NCI-H524 (cell line): ENCODE data around the gene HOXD9.

Source experiments
- DNase-seq, 2 experiments: peaks; one replicate each; lab custom pipeline; 2025; lab: John Stamatoyannopoulos, UW

The HOXD9 gene

DNA sequence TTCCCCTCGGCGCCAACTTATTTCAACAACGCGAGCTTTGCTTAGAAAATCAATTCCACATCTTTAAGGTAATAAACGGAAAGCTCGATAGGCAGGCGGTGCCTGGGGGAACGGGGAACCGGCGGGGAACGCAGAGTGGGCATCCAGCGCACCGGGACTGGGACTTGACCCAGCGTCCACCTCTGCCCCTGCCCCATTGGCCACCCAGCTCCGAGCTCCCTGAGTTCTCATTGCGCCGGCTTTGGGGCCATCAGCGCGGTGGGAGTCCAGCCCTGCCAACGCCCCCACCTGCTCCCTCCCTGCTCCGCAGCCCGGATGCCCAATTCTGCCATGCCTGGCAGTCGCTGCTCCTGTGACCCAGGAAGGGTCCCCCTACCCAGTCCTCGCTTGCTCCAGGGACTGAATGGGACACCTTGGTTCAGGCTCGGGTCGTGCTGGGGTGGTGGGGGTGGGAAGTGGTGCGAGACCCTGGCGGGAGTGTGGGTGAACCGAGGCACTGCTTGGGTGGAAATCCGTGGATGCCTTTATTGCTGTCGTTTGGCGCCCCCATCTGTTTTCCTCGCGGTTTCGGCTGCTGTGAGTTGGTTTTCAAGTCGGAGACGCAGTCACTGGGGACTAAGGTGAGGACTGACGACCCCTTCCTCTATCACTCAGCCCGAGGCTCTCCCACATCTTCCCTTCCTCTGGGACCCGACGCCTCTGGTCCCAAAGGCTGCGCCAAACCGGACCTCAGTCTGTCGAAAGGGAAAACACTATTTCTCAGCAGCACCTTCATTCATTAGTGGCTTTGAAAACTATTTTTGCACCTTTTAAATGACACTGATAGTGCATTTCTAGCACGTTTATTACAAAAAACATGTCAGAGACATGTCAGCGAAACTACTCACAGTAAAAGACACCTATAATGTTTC lies 36.4 kb upstream of the HOXD9 start:
- peak; percentile 39 to 71 for DNase-seq

GRCh38 chr2:176087330-176088047 lies 35.0 kb upstream of the HOXD9 start:
- no peak for DNase-seq

- peak; percentile 40 to 76 for DNase-seq
These were observed 34.2 kb upstream of the HOXD9 start for GRCh38 chr2:176088048-176088936.

DNA sequence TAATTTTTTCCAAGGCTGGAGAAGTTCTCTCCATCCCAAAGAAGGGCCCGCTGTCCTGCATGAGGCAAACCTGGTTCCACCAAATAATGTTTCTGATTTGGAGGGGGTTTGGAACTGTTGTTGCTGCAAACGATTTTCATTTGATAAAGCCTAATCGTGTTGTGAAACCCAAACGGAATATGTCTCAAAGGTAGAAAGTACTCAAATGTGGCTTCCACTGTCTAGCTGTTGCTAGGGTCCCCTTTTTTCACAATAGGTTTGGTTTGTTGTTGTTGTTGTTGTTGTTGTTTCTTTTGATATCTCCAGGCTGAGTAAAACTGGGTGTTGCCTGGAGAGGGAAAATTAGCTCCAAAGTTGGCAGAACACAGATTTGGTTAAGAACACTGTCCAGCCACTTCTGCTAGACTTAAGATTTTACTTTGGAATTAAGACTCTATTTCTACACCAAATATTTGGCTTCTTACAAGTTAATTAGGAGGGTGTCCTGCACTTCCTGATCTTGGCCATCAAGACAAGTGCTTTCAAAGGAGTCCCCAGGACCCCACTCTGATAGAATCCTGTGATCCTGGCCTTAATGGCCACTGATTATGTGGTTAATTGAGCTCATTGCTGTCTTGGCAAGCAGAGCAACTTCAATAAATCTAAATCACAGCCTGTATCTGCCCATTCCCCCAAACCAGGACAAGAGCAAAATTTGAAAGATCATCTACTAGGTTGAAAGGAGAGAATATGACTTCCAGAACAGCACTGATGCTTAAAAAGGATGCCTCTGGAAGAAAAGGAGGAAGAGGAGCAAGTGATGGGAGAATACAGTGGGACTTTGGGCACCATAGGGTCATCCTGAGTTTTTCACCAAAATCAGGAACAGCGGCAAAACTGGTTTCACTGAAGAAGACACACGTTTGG lies 33.3 kb upstream of the HOXD9 start:
- no peak for DNase-seq

DNA sequence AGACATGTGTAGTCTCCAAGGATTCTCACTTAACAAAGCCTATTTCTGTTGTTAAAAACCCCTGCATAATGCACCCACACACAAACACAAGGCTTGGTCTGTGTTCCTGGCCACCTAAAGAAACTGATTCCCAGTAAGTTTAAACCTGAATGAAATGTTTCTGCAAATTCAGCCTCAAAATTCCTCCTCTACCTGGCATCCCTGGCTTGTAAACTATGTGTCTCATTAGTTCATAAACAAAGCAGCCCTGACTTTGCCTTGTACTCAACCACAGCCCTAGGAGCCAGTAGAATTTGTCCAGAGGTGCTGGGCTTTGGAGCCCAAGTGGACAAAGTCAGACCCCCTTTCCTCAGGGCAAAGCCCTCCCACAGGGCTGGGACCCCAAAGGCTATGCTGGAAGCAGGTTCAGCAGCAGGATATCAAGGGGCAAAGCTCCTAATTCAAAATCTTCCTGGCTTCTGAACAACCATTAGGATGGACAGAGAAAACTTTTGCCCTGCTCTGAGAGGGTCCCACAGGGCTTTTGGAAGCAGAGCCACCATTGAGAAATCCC lies 32.6 kb upstream of the HOXD9 start:
- DNase-seq: no peak

DNA sequence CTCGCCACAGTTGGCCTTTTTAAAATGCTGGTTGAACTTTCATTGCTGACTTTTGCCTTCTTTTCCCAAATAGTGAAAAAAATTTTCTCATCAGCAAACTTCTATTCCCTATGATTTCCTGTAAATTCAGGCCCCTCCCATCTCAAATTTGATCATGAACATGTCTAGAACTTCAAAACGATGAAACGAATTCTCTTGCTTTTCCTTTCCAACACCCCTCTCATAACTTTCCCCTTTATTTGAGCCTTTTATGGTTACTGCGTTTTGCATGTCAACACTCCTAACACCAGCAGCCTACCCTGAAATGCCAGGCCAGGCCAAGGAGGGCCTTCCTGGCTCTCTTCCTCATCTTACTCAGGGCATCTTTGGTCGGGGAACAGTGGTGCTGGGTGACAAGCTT lies 31.7 kb upstream of the HOXD9 start:
- no peak for DNase-seq

DNA sequence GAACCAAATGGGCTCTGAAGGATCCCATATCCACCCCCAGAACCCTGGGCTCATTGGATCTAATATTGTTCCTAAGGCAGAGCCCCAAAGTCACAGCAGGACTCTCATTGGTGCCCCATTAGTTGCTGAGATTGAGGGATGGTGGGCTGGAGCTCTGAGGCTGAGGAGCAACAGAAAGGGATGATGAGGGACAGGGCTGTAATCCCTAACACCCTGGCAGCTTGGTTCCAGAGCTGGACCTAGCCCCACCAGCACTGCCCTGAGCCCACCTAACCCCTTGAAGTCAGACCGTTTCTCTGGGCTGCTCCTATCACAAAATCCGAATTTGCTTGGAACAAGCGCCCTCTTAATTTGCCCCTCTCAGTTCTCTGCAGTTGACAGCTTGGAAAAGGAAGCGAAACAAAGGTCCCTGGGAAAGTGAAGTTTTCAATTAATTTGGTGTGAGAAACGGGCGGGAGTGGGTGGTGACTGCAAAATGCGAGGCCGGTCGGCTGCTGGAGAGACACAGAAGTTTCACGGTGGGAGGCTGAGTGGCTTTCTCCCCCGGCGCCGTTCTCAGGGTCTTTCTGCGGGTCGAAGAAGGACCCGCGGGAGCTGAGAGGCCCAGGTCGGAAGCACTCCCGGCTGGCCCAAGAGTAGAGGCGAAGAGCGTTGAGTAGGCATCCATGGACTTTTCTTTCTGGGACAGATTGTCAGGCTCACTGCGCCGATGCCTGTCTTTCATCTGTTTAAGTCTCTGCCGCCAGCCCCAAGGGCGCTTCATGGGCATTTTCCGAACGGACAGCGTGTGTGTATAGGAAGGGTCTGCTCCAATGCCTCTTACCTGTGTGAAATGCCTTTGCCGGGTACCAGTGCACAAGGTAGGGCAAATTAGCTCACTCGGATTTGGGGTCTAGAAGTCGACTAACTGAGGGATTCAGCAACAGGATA lies 30.9 kb upstream of the HOXD9 start:
- DNase-seq: no peak

DNA sequence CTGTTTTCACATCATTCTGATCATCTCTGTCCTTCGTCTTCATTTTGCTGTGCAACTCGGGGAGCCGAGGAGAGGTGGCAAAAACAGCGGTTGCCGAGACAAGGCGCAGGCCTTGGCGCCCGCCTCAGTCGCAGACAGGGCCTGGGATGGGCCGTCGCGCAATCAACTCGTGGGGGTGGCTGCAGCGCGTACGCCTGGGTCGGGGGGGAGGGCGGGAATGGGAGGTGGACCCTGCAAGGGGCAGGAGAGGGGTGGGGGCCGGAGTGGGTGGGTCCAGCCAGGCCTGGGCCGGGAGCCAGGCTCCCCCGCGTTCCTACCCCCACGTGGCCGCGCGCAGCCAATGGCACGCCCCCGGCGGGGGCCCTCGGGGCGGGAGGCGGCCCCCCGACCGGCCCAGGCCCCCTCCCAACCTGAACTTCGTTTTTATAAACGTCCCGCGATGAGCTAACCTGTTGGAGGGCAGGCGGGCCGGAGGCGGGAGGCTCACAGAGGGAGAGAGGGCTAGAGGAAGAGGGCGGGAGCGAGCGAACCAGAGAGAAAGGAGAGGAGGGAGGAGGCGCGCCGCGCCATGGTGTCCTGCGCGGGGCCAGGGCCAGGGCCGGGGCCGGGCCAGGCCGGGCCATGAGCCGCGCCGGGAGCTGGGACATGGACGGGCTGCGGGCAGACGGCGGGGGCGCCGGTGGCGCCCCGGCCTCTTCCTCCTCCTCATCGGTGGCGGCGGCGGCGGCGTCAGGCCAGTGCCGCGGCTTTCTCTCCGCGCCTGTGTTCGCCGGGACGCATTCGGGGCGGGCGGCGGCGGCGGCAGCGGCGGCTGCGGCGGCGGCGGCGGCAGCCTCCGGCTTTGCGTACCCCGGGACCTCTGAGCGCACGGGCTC lies 30.0 kb upstream of the HOXD9 start, which contains the start of gene HOXD13:
TSS of gene HOXD13 (plus strand) at position 452 of the 875 bp plus-strand sequence. CDS start at position 622, 170 bp downstream.
- peak; percentile 19 to 55 for DNase-seq

DNA sequence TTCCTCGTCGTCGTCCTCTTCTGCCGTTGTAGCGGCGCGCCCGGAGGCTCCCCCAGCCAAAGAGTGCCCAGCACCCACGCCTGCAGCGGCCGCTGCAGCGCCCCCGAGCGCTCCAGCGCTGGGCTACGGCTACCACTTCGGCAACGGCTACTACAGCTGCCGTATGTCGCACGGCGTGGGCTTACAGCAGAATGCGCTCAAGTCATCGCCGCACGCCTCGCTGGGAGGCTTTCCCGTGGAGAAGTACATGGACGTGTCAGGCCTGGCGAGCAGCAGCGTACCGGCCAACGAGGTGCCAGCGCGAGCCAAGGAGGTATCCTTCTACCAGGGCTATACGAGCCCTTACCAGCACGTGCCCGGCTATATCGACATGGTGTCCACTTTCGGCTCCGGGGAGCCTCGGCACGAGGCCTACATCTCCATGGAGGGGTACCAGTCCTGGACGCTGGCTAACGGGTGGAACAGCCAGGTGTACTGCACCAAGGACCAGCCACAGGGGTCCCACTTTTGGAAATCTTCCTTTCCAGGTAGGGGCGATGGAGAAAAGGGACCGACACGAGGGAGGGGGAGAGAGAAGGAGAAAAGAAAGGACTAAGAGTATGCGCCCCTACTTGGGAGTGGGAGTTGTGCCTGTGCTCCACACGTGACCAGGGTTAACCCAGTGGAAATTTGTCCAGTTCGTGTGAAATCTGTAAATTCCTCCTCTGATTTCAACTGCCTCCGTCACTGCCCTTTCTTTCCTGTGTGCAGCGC lies 29.2 kb upstream of the HOXD9 start:
- DNase-seq: peak in 1 of 2 experiments; percentile 67

- DNase-seq: no peak
These were observed 28.6 kb upstream of the HOXD9 start for GRCh38 chr2:176093898-176094249.

DNA sequence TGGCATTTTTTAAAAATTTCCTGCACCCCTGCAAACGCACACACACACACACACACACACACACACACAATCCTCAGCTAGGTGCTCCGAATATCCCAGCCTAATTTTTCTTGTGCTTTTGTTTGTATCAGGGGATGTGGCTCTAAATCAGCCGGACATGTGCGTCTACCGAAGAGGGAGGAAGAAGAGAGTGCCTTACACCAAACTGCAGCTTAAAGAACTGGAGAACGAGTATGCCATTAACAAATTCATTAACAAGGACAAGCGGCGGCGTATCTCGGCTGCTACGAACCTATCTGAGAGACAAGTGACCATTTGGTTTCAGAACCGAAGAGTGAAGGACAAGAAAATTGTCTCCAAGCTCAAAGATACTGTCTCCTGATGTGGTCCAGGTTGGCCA lies 28.2 kb upstream of the HOXD9 start:
- peak; percentile 7 to 32 for DNase-seq

DNA sequence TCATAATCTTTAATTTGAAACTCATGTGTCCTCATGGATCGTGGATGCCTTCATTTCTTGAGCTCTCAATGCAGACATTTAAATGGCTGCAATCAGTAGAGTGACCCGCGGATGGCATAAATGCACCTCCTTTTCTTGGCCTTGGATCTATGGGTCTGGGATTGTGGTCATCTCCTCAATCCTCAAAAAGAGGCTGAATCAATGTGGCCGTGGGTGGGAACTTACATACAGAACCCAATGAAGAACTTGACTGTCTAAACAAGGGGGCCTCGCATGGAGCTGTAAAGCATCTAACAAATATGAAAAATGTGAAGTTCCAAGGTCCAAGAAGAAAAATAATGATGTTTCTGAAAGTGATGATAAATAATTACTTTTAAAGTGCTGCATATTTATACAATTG lies 27.1 kb upstream of the HOXD9 start:
- DNase-seq: no peak

- no peak for DNase-seq
These were observed 26.1 kb upstream of the HOXD9 start for GRCh38 chr2:176096243-176096985.

DNA sequence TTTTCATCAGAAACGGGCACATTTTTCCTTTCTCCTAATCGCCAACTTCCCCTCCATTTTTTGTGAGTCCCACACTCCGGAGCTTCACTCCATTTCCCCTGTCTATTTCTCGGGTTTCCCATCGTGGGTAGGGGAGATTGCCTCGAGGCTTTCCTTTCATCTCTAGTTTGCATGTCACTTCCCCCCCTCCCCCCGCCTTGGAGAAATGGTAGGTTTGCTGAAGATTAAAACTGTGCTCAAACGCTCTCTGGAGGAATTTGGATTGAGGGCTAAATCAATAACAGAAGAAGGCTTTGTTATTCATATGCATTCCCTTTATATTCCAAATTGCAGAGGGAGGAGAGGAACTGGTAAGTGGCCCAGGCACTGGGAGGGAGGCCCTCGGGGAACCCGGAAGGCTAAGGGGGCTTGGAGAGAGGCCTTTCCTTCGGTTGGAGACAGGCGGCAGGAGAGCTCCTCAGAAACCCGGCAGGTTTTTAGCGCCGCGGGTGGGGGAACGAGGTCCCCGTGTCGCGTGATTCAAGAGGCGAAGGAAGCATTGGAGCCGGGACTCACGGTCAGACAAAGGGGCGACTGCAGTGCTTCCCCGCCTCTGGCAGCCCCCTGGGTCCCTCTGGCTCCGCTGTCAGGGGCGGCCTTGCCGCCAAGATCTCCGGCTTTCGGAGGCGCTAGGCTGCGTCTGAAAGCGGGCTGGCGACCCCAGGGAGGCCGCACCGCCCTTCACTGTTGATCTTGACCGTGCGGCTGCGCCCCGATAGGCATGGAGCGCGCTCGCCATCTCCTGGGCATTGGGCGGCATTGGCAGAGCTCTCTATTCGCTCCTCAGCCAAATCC lies 25.3 kb upstream of the HOXD9 start:
- peak; percentile 72 to 91 for DNase-seq

DNA sequence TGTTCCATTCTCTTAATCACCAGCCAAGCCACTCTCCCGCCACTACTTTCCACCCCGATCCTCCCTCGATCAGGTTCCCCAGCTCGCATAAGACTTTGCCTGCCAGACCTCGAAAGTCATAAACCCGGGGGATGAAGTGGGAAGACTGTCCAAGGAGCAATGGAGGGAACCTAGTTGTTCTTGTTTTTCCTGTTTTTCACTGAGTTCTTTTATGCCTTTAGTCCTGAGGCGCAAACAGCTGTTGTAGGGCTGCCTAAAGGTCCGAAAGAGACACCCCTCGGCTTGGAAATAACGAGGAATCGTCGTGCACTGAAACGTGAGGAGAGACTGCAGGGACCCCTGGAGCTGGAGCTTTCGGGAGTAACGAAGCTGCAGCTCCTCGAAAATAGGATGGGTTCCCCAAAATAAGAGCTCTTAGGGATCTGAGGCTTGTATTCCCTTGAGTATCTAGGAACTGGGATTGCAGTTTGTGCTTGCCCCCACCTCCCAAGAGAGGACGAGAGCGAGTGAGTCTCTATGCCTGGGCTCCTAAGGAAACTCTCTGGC lies 24.6 kb upstream of the HOXD9 start:
- DNase-seq: no peak
